ENCODE measurements around the gene JAML. TPM values are rescaled to one million over a fixed set of nuclear protein-coding genes. Genes with fewer than 3 reads are reported as not detected.
A peak's percentile ranks its signal among the peaks of the same experiment; 100 is the strongest.

JAML gene, protein sequence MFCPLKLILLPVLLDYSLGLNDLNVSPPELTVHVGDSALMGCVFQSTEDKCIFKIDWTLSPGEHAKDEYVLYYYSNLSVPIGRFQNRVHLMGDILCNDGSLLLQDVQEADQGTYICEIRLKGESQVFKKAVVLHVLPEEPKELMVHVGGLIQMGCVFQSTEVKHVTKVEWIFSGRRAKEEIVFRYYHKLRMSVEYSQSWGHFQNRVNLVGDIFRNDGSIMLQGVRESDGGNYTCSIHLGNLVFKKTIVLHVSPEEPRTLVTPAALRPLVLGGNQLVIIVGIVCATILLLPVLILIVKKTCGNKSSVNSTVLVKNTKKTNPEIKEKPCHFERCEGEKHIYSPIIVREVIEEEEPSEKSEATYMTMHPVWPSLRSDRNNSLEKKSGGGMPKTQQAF
- total RNA-seq (2021; ENCODE audit: unreplicated experiment) (0.30 TPM), Bru-seq, nascent RNA (percentile 17 among the genes with signal in this experiment), BruChase-seq, experiment 1, labeled RNA remaining after a 6-hour chase (percentile 10 among the genes with signal in this experiment), BruChase-seq, experiment 2, labeled RNA remaining after a 2-hour chase (percentile 10 among the genes with signal in this experiment)
- not detected in 2 replicates for polyA plus RNA-seq (2012)
- long read RNA-seq: 0 reads

DNA sequence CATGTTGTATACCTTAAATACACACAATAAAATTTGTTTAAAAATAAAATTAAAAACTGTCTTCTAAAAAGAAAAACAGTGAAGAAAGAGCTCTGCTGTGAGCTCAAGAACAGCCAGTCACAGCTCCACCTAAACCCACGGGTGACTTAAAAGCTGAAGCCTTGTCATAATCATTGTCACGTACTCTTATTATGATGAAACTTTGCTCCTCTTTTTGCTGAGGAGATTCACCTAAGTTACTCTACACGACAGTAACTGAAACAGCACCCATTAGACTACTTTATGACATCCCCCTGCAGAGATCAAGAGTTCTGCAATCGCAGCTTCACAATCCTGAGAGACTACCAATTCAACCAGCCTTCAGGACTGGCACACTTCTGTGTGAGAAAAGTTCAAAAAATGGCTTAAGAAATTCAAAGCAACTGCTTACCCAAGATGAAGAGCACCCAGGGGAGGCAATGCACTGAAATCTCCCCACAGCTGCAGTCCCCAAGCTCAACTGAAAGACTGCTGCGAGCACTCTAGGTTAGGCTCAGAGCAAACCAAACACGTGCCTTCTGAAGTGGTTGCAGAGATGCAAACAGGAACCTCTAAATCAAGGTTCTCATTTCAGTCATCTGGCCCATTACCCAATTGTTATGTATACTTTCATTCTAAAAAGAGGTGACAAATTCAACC, at the start of gene JAML:
JAML (minus strand) TSS at position 501 of the 678 bp plus-strand sequence. CDS start 10,145 bp downstream, outside the sequence.
- Histone ChIP-seq H3K4me2 (ENCODE audit: low read length) (no peak within 1 kb of the TSS), H3K27me3 (ENCODE audit: insufficient read depth, low read length) (no peaks in the 10 kb centered on the region; the same call in 1 of the 2 replicates), H3K27ac (ENCODE audit: low read depth, low read length) (no peak within 1 kb of the TSS), H3K79me2 (ENCODE audit: insufficient read depth, low read length) (no peaks in the 10 kb centered on the region), H3K9me3 (ENCODE audit: control insufficient read depth in 1 of 2, insufficient read depth in 1 of 2, low read depth in 1 of 2, low read length in 2 of 2) (no peaks in the 10 kb centered on the region), H3K36me3 (ENCODE audit: control insufficient read depth in 1 of 2, insufficient read depth in 2 of 2, low read length in 2 of 2) (no peaks in the 10 kb centered on the region), H3K9ac (ENCODE audit: low read length) (no peak within 1 kb of the TSS), H3K4me1 (ENCODE audit: control insufficient read depth in 1 of 2, insufficient read depth in 2 of 2, low read length in 2 of 2) (no peaks in the 10 kb centered on the region), H4K20me1 (ENCODE audit: insufficient read depth) (no peaks in the 10 kb centered on the region), H2AFZ (ENCODE audit: low read depth, low read length, poor library complexity, severe bottlenecking) (no peak within 1 kb of the TSS), H3K4me3 (replicated peaks in 1 of 2; ENCODE audit: low read depth in 1 of 2, low read length in 2 of 2) (no peak within 1 kb of the TSS), H3K9me2 (ENCODE audit: insufficient read depth) (no peaks in the 10 kb centered on the region)
- RAD21 ChIA-PET (ENCODE audit: low non-redundant PET in 1 of 2, low total read pairs in 2 of 2, uncharacterized antibody in 2 of 2, unreplicated experiment in 2 of 2): no interaction called here
- CTCF ChIA-PET: no interaction called here
- POLR2A ChIA-PET: no interaction called here
- no TSS peak for BruUV-seq (replicated peaks)
- intact Hi-C loops (cut with micrococcal nuclease): no loop called here
- TF ChIP-seq YY1 (IDR thresholded peaks at IDR 0.05; ENCODE audit: extremely low read depth, insufficient replicate concordance, low read depth, low read length): no peak
- DNase-seq (ENCODE audit: low read depth, low spot score) (no peak), ATAC-seq (no peak)

DNA sequence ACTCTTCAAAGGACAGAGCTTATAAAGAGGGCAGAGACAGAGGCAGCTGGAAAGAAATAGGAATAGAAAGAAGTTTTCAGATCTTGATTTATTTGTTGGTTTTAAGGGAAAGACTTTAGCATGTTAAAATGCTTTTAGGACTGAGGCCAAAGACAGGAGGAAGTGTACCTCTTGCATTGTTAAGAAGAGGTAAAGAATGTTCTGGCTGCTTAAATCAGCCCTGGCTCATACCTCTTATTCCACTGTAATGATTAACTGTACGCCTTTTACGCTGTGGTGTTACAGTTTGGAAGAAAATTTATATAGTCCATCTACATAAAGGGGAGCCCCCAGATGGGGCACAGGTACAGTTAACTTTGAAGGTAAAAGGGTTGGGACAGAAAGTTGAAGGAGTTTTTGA, 49.4 kb upstream of the JAML start:
- no TSS peak for BruUV-seq (replicated peaks)
- Histone ChIP-seq H3K4me1 (ENCODE audit: control insufficient read depth in 1 of 2, insufficient read depth in 2 of 2, low read length in 2 of 2) (peaks cover 3 to 22% of the 10 kb centered on the region in 2 experiments; a peak in 3 of 4 replicates), H3K36me3 (ENCODE audit: control insufficient read depth in 1 of 2, insufficient read depth in 2 of 2, low read length in 2 of 2) (no peaks in the 10 kb centered on the region), H3K27ac (ENCODE audit: low read depth, low read length) (no peak overlapping the region), H3K9me2 (ENCODE audit: insufficient read depth) (no peaks in the 10 kb centered on the region), H3K27me3 (ENCODE audit: insufficient read depth, low read length) (no peaks in the 10 kb centered on the region), H3K79me2 (ENCODE audit: insufficient read depth, low read length) (no peaks in the 10 kb centered on the region), H3K4me3 (replicated peaks in 1 of 2; ENCODE audit: low read depth in 1 of 2, low read length in 2 of 2) (no peak overlapping the region), H2AFZ (ENCODE audit: low read depth, low read length, poor library complexity, severe bottlenecking) (no peak overlapping the region), H3K9ac (ENCODE audit: low read length) (no peak overlapping the region), H3K4me2 (ENCODE audit: low read length) (no peak overlapping the region), H3K9me3 (ENCODE audit: control insufficient read depth in 1 of 2, insufficient read depth in 1 of 2, low read depth in 1 of 2, low read length in 2 of 2) (no peaks in the 10 kb centered on the region), H4K20me1 (ENCODE audit: insufficient read depth) (no peaks in the 10 kb centered on the region)
- ChIA-PET CTCF (no interaction called here), RAD21 (ENCODE audit: low non-redundant PET in 1 of 2, low total read pairs in 2 of 2, uncharacterized antibody in 2 of 2, unreplicated experiment in 2 of 2) (no interaction called here), POLR2A (no interaction called here)
- DNase-seq (ENCODE audit: low read depth, low spot score) (no peak), ATAC-seq (no peak)
- intact Hi-C loops (cut with micrococcal nuclease): no loop called here
- TF ChIP-seq EZH2phosphoT487 (IDR thresholded peaks at IDR 0.05; ENCODE audit: borderline replicate concordance): no peak
- TF ChIP-seq, protein P1, sequence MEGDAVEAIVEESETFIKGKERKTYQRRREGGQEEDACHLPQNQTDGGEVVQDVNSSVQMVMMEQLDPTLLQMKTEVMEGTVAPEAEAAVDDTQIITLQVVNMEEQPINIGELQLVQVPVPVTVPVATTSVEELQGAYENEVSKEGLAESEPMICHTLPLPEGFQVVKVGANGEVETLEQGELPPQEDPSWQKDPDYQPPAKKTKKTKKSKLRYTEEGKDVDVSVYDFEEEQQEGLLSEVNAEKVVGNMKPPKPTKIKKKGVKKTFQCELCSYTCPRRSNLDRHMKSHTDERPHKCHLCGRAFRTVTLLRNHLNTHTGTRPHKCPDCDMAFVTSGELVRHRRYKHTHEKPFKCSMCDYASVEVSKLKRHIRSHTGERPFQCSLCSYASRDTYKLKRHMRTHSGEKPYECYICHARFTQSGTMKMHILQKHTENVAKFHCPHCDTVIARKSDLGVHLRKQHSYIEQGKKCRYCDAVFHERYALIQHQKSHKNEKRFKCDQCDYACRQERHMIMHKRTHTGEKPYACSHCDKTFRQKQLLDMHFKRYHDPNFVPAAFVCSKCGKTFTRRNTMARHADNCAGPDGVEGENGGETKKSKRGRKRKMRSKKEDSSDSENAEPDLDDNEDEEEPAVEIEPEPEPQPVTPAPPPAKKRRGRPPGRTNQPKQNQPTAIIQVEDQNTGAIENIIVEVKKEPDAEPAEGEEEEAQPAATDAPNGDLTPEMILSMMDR (IDR thresholded peaks at IDR 0.05 in 2 of 3, conservative IDR thresholded peaks at IDR 0.05 in 1 of 3; ENCODE audit: borderline replicate concordance in 1 of 3, insufficient read depth in 1 of 3, low read depth in 2 of 3, low read length in 2 of 3): no peak
- no peak for TF ChIP-seq RAD21 (IDR thresholded peaks at IDR 0.05; ENCODE audit: low read depth)
- no peak for TF ChIP-seq EGR1 (IDR thresholded peaks at IDR 0.05; ENCODE audit: low read depth)
- no peak for TF ChIP-seq SIN3A (IDR thresholded peaks at IDR 0.05; ENCODE audit: low read depth)
- TF ChIP-seq JUND (IDR thresholded peaks at IDR 0.05): no peak
- TF ChIP-seq EZH2 (IDR thresholded peaks at IDR 0.05): no peak
- TF ChIP-seq CEBPB (IDR thresholded peaks at IDR 0.05; ENCODE audit: low read depth): no peak
- TF ChIP-seq, protein P2, sequence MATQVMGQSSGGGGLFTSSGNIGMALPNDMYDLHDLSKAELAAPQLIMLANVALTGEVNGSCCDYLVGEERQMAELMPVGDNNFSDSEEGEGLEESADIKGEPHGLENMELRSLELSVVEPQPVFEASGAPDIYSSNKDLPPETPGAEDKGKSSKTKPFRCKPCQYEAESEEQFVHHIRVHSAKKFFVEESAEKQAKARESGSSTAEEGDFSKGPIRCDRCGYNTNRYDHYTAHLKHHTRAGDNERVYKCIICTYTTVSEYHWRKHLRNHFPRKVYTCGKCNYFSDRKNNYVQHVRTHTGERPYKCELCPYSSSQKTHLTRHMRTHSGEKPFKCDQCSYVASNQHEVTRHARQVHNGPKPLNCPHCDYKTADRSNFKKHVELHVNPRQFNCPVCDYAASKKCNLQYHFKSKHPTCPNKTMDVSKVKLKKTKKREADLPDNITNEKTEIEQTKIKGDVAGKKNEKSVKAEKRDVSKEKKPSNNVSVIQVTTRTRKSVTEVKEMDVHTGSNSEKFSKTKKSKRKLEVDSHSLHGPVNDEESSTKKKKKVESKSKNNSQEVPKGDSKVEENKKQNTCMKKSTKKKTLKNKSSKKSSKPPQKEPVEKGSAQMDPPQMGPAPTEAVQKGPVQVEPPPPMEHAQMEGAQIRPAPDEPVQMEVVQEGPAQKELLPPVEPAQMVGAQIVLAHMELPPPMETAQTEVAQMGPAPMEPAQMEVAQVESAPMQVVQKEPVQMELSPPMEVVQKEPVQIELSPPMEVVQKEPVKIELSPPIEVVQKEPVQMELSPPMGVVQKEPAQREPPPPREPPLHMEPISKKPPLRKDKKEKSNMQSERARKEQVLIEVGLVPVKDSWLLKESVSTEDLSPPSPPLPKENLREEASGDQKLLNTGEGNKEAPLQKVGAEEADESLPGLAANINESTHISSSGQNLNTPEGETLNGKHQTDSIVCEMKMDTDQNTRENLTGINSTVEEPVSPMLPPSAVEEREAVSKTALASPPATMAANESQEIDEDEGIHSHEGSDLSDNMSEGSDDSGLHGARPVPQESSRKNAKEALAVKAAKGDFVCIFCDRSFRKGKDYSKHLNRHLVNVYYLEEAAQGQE (IDR thresholded peaks at IDR 0.05; ENCODE audit: low read depth): no peak
- TF ChIP-seq SRF (IDR thresholded peaks at IDR 0.05; ENCODE audit: low read depth): no peak
- no peak for TF ChIP-seq ELF1 (IDR thresholded peaks at IDR 0.05; ENCODE audit: borderline replicate concordance, low read depth)
- no peak for TF ChIP-seq POLR2AphosphoS5 (IDR thresholded peaks at IDR 0.05; ENCODE audit: low read depth, low read length)
